A673 (cell line): ENCODE results near the gene SPRING1.

Source experiments
- EZH2 ChIP-seq: fragments of 200-600 bp; sonication (generic); IDR thresholded peaks from 2 replicates; pipeline ENCODE4 v1.6.1; 2017; ENCODE audit warnings: borderline replicate concordance, low read depth, mild to moderate bottlenecking, mixed read lengths, antibody characterized with exemption, low read length; ENCODE audit not compliant: poor library complexity, severe bottlenecking
- TF ChIP-seq, protein P1 (sequence below): fragments of 300-800, 200-600 bp; sonication (generic); conservative IDR thresholded peaks from 2 replicates; pipeline ENCODE4 v1.5.1; 2017; ENCODE audit warnings: low read depth, mild to moderate bottlenecking, antibody characterized with exemption, low read length, moderate library complexity, mixed read lengths

DNA sequence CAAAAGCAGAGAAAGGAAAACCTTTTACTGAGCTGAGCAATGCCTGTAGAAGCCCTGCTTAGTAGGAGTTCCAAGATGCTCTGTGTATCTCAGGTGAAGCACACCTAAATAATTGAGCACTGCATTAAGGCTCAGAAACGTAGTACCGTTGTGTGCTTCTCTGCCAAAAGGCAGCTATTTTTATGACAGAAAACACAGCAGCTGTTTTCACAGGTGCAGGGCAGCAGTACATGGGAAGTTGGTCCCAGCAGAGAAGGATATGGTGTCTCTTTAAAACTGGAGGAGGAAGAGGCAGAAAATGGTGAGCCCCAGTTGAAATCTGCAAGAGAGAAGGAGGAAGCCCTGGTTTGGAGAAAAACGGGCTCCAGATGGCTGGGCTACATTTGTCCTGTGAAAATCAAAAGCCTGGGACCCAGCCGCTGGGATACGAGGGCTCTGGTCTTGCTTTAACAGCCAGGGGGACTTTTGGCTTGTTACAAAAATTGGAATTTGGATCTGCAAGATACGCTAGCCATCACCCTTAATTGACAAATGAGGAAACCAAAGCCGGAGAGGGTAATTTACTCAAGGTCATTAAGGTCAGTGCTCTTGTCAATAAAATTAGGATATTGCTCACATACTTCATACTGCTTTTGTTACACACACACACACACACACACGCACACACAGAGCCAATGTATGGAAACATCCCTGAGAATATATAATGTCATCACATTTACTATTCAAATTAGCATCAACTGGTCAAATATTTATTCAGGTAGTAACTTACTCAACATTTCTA lies 27.3 kb downstream of the SPRING1 start:
- TF ChIP-seq, protein P1, sequence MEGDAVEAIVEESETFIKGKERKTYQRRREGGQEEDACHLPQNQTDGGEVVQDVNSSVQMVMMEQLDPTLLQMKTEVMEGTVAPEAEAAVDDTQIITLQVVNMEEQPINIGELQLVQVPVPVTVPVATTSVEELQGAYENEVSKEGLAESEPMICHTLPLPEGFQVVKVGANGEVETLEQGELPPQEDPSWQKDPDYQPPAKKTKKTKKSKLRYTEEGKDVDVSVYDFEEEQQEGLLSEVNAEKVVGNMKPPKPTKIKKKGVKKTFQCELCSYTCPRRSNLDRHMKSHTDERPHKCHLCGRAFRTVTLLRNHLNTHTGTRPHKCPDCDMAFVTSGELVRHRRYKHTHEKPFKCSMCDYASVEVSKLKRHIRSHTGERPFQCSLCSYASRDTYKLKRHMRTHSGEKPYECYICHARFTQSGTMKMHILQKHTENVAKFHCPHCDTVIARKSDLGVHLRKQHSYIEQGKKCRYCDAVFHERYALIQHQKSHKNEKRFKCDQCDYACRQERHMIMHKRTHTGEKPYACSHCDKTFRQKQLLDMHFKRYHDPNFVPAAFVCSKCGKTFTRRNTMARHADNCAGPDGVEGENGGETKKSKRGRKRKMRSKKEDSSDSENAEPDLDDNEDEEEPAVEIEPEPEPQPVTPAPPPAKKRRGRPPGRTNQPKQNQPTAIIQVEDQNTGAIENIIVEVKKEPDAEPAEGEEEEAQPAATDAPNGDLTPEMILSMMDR, result no peak
- TF ChIP-seq EZH2, result no peak
